ENCODE data around the gene MYO1B.

- TF ChIP-seq CTCF (IDR thresholded peaks at IDR 0.05; ENCODE audit: low read length): no peak
- TF ChIP-seq EZH2 (IDR thresholded peaks at IDR 0.05; ENCODE audit: borderline replicate concordance, low read length): no peak
Observed at GRCh38 chr2:191240871-191241270, 4.3 kb upstream of the MYO1B start.
